GM18508 (cell line): ENCODE results near the gene ETF1.

Experiments
- ATAC-seq: cut with Tn5 transposase; IDR thresholded peaks from one replicate; pipeline ENCODE4 v1.9.1; 2021; ENCODE audit warnings: moderate number of reproducible peaks; ENCODE audit not compliant: insufficient read depth, unreplicated experiment

Gene ETF1

DNA sequence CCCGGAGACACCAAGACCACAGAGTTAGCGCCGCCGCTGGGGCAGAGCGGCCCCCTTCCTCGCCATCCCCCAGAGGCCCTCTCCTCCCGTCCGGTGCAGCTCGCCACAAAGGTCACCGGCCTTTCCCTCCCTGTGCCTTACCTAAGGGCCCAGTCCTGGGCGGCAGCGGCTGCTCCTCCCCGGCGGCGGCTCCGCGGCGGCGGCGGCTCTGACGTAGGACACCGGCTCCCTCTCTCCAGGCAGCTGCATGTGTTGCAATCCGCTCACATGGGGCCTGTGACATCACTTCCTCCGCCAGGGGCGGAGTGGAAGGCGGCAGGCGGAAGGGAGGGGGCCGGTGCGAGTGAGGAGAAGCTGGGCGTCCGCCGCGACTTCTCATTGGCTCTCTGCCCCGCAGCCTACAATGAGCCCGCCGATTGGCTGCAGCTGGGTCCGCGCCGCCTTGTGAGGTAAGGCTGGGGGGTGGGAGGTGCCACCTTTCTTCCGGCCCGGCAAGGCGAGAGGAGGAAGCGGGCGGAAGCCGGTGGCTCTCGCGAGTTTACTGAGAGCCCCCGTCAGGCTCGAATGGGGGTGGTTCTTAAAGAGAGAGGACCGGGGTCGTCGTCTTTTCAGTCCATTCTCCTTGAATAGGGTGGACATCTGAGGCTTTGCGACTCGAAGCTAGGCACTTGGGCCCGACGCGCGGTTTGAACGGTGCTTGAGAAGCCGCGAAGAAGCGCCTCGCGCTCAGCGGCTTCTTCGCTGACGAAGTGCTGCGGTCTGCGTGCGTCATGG, at the start of gene ETF1:
Gene ETF1 (minus strand): TSS at position 281 of the 774 bp plus-strand sequence. CDS start 318 bp downstream, outside the sequence.
- peak; percentile 77 for ATAC-seq

GRCh38 chr5:138588013-138588788, 45.2 kb upstream of the ETF1 start:
- no peak for ATAC-seq

DNA sequence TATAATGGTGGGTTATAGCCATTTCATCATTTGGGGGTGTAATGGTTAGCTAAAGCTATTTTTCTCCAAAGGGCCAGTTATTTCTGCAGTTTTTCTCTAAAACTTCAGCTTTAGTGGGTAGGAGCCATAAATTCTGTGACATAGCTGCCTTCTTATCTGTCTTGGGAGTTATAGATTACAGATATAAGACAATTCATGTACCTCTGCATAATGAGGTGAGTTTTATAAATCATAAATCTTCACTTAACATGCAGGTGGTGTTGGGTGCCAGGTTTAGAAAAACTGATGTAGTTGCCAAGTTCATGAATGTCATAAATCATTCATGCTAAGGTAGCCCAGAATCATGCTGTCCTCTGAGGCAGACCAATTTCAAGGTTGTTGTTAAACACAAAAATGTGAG, 42.1 kb upstream of the ETF1 start:
- no peak for ATAC-seq

DNA sequence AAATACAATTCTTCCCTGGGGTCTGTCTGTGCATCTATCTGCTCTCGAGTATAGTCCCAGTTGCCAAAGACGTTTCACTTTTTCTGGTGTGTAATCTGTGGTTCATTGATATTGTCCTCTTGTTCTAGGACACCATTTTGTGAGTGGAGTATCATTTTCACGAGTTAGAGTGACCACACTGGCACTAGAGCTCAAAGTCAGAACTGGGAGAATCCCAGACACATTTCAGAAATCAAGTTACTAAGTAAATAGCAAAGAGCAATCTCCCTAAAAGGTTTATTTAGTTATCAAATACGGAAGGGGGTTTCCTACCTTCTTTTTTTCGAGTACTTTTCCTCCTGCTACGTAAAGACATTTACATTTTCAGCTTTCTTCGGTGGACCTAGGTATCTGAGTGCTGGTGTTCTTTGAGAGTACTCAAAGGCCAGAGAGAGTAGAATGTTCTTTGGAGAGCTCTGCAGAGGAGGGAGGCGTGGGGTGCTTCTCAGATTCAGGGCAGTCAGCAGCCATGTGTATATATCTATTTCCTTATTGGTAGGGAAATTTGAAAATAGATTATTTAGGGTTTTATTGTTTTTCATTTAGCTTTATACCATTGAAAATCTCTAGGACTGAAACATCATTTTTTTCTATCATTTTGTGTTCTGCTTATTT, 41.1 kb upstream of the ETF1 start:
- no peak for ATAC-seq

- no peak for ATAC-seq
These were observed 39.9 kb upstream of the ETF1 start for GRCh38 chr5:138582959-138583358.

GRCh38 chr5:138580777-138581176, 37.7 kb upstream of the ETF1 start:
- ATAC-seq = no peak

GRCh38 chr5:138580001-138580400, 37.0 kb upstream of the ETF1 start:
- ATAC-seq = no peak

- no peak for ATAC-seq
These were observed 36.5 kb upstream of the ETF1 start for GRCh38 chr5:138579517-138579863.

- no peak for ATAC-seq
These were observed 34.4 kb upstream of the ETF1 start for GRCh38 chr5:138577452-138577851.

DNA sequence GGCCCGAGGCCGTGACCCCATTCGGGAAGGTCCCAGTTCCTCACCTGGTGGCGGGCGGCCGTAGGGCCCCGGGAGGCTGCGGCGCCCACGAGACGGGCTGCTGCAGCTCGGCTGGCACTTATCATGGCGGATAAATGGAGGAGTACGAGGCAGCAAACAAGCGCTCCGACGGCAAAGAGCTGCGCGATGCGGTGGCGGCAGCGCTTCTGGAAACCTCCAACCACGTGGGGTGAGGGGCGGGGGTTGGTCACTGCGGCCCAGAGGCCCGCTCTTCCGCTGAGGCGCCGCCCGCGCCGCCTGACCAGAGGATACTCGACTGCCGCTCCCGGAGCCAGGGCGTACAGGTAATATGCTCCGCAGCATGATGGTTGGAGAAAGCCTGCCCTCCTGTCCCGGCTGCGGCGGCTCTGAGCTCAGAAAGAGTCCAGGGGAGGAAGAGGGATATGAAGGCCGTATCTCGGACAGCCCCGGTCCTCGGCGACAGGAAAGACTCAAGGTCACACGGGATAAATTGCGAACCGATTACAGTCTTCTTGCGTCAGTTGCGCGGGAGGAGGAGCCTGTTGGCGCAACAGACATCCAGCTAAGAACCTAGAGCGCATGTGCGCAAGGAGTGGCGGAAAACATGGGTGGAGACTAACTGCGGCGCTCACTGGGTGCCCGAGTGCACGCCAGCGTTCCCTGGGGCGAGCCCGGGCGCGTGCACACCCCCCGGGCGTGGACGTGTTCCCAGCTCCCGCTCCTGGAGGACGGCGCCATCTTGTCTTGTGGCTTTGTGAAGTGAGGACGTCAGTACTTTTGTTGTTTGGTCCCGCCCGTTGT, 32.4 kb upstream of the ETF1 start, which contains the start of gene HSPA9:
Gene HSPA9 (minus strand): TSS at position 208 of the 822 bp plus-strand sequence. CDS start 83 bp downstream, at position 125.
- ATAC-seq = peak; percentile 78

DNA sequence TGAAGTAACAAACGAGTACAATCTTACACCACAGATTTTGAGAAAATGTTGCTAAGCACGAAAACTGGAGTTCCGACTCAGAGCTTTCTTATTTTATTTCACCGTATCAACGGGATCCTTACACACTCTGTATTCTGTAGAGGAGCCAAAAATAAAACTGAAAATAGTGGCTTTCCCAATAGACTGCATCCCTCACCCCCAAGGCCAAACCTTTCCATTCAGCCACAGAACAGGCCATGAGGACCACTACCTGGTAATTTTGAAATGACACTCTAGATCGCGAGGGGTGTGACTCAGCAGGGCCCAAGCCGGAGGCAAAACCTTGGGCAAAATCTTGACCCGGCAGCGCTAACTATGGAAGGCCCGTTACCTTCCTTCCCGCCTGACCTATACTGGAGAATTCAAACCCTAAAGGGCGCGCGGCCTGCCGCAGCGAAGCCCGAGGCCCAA, 31.7 kb upstream of the ETF1 start:
- no peak for ATAC-seq

GRCh38 chr5:138573949-138574670, 31.1 kb upstream of the ETF1 start:
- ATAC-seq = no peak

DNA sequence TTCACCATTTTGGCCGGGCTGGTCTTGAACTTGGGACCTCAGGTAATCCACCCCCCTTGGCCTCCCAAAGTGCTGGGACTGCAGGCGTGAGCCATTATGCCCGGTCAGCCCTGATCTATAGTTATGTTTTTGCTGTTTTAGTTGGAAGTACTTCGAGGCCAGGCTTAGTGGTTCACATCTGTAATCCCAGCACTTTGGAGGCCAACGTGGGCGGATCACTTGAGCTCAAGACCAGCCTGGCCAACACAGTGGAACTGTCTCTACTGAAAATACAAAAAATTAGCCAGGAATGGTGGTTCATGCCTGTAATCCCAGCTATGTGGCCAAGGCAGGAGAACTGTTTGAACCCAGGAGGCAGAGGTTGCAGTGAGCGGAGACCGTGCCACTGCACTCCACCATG, 30.2 kb upstream of the ETF1 start:
- no peak for ATAC-seq

- ATAC-seq = no peak
These were observed 27.8 kb upstream of the ETF1 start for GRCh38 chr5:138570871-138571270.

GRCh38 chr5:138569782-138570181, 26.7 kb upstream of the ETF1 start:
- no peak for ATAC-seq

DNA sequence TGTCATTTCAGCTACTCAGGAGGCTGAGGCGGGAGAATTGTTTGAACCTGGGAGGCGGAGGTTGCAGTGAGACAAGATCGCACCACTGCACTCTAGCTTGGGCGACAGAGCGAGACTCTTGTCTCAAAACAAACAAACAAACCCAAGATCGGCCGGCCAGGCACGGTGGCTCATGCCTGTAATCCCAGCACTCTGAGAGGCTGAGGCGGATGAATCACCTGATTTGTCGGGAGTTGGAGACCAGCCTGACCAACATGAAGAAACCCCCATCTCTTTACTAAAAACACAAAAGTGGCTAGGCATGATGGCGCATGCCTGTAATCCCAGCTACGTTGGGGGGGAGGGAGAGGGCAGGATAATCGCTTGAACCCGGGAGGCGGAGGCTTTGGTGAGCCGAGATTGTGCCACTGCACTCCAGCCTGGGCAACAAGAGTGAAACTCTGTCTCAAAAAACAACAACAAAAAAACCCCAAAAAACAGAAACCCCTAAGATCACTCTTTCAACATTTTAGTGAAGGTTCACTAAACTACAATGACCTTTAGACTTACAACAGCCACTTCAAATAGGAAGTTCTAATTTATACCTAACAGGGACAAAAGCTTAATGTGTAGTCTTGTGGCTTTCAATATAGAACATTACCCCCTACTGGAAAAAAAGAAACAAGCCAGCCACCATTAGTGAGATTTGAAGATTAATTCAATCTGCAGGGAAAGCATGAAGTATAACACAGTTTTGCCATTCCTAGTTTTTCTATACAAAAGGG, 25.2 kb upstream of the ETF1 start:
- no peak for ATAC-seq

- no peak for ATAC-seq
These were observed 23.8 kb upstream of the ETF1 start for GRCh38 chr5:138566792-138567191.

GRCh38 chr5:138565100-138565821, 22.2 kb upstream of the ETF1 start:
- ATAC-seq = no peak
